NCI-H748 treated with DMSO at 0.1 percent for 48 hours (cell line): ENCODE measurements around the gene TPRA1.
A peak's percentile ranks its signal among the peaks of the same experiment; 100 is the strongest.
"Not testable (repeated sequence)": the region's sequence is repeated elsewhere in the genome, so short reads cannot be mapped to it uniquely, and the experiment has no call there.

ENCODE experiments used
- DNase-seq: peaks from one replicate; lab custom pipeline; 2025; lab: John Stamatoyannopoulos, UW

Gene TPRA1

GRCh38 chr3:127536830-127537812 lies 53.4 kb downstream of the TPRA1 start:
- DNase-seq = peak; percentile 18

DNA sequence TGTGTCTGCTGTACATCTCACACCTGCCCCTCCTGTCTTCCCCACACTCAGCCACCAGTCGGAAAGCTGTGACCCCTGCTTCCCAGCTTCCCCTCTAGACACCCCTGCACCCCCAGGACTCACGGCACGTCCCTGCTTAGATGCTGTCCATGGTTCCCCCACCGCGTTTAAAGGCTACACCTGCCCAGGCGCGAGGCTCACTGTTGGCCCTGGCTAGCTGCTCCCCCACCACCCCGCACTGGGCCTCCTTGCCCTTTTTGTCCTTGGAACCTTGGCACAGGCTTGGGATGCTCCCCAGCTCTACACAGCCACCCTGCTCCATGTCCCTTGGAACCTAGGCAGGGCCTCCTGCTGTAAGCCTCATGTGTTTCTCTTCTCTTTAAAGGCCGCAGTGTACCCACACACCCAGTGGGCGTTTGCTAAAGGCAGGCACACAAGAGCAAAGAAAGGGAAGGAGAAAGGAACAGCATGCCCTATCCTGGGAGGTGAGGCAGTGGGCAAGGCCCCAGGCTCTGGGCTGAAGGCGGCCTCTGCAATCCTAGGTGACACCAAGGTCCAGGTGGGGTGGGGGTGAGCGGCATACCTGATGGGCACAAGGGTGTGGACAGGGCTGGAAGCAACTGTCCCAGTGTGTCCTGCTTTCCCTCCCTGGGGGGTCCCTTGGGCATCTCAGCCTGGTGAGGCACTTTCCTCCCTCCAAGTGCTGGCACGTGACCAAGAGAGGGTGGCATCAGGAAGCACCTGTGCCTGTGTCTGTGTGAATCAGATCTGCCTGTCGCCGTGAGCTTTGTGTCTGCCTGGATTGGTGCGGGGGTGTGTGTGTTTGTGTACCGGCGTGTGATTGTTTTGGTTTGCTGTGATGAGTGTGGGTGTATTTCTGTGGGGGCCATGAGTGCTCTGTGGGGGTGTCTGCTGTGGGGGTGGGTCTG lies 54.4 kb downstream of the TPRA1 start:
- no peak for DNase-seq

DNA sequence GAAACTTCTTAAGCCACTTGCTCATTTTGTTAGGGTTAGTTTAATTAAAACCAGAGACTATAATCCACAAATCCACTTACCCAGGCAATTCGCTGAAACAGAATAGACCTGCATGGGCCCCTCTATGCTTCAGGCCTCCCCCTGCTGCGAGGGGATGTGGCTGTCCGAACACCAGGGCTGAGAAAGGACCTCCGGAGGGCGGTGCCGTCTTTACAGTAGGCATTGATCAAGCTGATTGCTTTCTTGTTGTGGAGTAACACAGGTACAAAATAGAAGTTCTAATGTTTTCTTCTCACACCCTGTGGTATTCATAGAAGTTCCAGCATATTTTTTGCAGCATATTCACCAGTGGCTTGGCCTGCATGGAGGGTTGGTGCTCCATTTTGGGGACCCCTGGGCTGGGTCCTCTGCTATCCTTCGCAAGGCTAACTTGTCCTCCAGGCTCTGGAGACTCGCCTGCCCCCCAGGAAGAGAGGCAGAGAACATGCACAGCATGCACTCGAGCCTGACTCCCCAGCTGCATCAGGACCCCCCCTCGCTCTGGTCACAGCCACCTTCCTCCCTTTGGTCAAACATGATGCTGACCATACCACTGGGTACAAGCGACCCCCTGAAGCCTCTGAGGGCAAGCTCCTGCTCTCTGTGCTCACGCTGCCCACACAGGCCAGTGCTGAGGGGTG lies 55.3 kb downstream of the TPRA1 start:
- DNase-seq = no peak

- no peak for DNase-seq
Observed at GRCh38 chr3:127534564-127534963, 56.0 kb downstream of the TPRA1 start.

- no peak for DNase-seq
Observed at GRCh38 chr3:127534161-127534451, 56.4 kb downstream of the TPRA1 start.

- no peak for DNase-seq
Observed at GRCh38 chr3:127532561-127533203, 57.9 kb downstream of the TPRA1 start.

DNA sequence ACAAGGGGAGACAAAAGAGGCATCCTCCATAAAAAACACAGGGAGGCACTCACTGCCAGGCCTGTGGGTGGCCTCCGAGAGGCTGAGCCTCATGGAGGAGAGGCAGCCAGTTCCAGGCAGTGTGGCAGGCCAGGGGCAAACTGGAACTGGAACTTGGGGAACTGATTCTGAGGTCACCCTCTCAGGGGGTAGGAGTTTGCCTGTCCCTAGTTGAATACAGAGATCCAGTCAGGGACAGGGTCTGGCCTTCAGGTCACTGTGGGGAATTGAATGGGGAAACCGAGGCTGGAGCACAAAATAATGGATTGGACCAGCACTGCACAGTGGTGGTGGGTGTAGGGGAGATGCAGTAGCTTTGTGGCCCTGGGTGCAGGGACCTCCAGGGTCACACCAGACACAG lies 58.7 kb downstream of the TPRA1 start:
- no peak for DNase-seq

GRCh38 chr3:127530863-127531262 lies 59.7 kb downstream of the TPRA1 start:
- not testable (repeated sequence) for DNase-seq

GRCh38 chr3:127529346-127530188 lies 61.0 kb downstream of the TPRA1 start:
- DNase-seq = no peak

DNA sequence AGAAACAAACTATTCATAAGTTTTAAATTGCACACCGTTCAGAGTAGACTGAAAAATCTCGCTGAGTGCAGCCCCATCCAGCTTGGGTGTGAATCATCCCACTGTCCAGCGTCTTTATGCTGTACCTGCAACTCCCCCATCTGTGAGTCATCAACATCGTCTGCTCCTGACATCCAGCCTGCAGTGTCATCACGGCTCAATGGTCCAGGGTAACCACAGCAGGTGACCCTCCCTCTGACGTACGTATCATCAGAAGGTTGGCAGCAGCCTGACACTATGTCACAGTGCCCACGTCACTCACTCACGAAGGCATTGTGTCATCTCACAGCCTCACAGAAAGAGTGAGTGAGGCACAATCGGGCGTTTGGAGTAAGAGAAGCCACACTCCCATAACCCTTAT lies 65.2 kb downstream of the TPRA1 start:
- DNase-seq = peak; percentile 7

GRCh38 chr3:127524296-127524896 lies 66.1 kb downstream of the TPRA1 start:
- peak; percentile 52 for DNase-seq
